Sigmoid colon (tissue), 7 donors: ENCODE data around the gene WNT1. TPM values are rescaled to one million over a fixed set of nuclear protein-coding genes. Genes with fewer than 3 reads are reported as not detected.

Experiments used
- DNase-seq: peaks from one replicate; pipeline ENCODE4 v3.0.0-alpha.2; 2019
- H3K27ac ChIP-seq, 4 donors: fragments of 200-600 bp; sonication (generic); one replicate each; pipeline ENCODE4 v1.5.1; 2016 to 2019; ENCODE audit warnings: mild to moderate bottlenecking in 1 of 4
- H3K27me3 ChIP-seq, 3 donors: fragments of 200-600 bp; sonication (generic); one replicate each; pipeline ENCODE4 v1.5.1; 2019; ENCODE audit warnings: mild to moderate bottlenecking in 1 of 3
- H3K36me3 ChIP-seq, 4 donors: fragments of 200-600 bp; sonication (generic); one replicate each; pipeline ENCODE4 v1.5.1; 2016 to 2019
- H3K4me1 ChIP-seq, 4 donors: fragments of 200-600 bp; sonication (generic); one replicate each; pipeline ENCODE4 v1.5.1; 2017 to 2019
- H3K4me3 ChIP-seq, 4 donors: fragments of 200-600 bp; sonication (generic); one replicate each; pipeline ENCODE4 v1.5.1; 2017 to 2019; ENCODE audit warnings: mild to moderate bottlenecking in 2 of 4, moderate library complexity in 1 of 4
- H3K9me3 ChIP-seq, 4 donors: fragments of 200-600 bp in 3 of 4; sonication (generic) in 3 of 4; one replicate each; pipeline versions ENCODE4 v1.5.1 to v1.6.1; 2013 to 2019
- CTCF ChIP-seq, 4 experiments: fragments of 450-650 bp in 3 of 4; fragments of 200-600 bp in 1 of 4; IDR thresholded peaks; one replicate each; pipeline ENCODE4 v1.5.1; 2016 to 2019; ENCODE audit warnings: antibody characterized with exemption in 4 of 4, mild to moderate bottlenecking in 3 of 4, moderate library complexity in 2 of 4
- EP300 ChIP-seq, 4 donors: sonication (generic); formaldehyde crosslinking; IDR thresholded peaks; one replicate each; pipeline ENCODE4 v1.6.1; 2017; ENCODE audit warnings: antibody characterized with exemption in 4 of 4
- POLR2A ChIP-seq, 2 donors: fragments of 450-650 bp; IDR thresholded peaks; one replicate each; pipeline ENCODE4 v1.6.1; 2016; ENCODE audit warnings: antibody characterized with exemption in 2 of 2, mild to moderate bottlenecking in 2 of 2, moderate library complexity in 2 of 2
- POLR2AphosphoS5 ChIP-seq, 4 donors: sonication (generic); formaldehyde crosslinking; IDR thresholded peaks; one replicate each; pipeline ENCODE4 v1.6.1; 2017; ENCODE audit warnings: antibody characterized with exemption in 4 of 4
- whole genome bisulfite sequencing, 2 donors: extraction: QIAGEN DNeasy Blood & Tissue Kit; methylation state at CpG; one replicate each; pipeline ENCODE4 v1.1.7; 2013; 5-methylcytosine and 5-hydroxymethylcytosine counted together
- intact Hi-C: fragments of 100-400 bp; cut with DNase I; formaldehyde crosslinking; loops from one replicate; pipeline ENCODE4 v1.15.1; 2023
- polyA plus RNA-seq, 3 donors: library from polyadenylated mRNA; stranded (reverse); fragments of 200-250 nt; gene quantifications; one replicate each; pipeline ENCODE4 v1.2.3, GENCODE V29; 2013
- total RNA-seq, 4 donors: library from RNA; depleted of rRNA; stranded (reverse); fragments of >200 nt; gene quantifications; one replicate each; pipeline ENCODE4 v1.1.0, GENCODE V29; 2016
- donor health status: healthy with polysubstance abuse.
- donor health status: Bipolar disorder and iron deficiency.
- donor health status: healthy.

Gene WNT1
- total and polyA plus RNA-seq, 7 donors: 0.10 TPM; not detected in 6

DNA sequence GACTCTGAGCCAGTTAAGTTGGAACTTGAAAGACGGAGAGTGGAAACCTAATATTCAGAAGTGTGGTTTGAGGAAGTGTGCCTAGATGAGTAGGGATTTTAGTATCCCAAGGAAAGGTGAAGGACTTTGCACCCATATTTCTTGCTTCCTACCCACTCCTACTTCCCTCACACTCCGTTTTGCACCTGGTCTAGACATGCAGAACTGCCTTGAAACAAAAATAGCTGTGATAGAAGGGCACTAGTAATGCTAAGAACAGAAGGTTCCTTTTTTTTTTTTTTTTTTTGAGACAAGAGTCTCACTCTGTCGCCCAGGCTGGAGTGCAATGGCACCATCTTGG lies 20.1 kb upstream of the WNT1 start:
- TF ChIP-seq POLR2AphosphoS5 (IDR thresholded peaks at IDR 0.05) (no peak), CTCF (IDR thresholded peaks at IDR 0.05) (no peak), EP300 (IDR thresholded peaks at IDR 0.05) (no peak), POLR2A (IDR thresholded peaks at IDR 0.05) (no peak)
- Histone ChIP-seq H3K27me3 (peaks cover 0 to 6% (median 0%) of the 10 kb centered on the region in 3 donors), H3K4me1 (peaks cover 0 to 25% (median 15%) of the 10 kb centered on the region in 4 donors), H3K9me3 (no peaks in the 10 kb centered on the region), H3K27ac (peak overlapping the region in 3 of 4 donors; percentile 87 to 93 (median 89)), H3K4me3 (peak overlapping the region in 2 of 4 donors; percentile 99 to 100), H3K36me3 (peaks cover 0 to under 1% (median 0%) of the 10 kb centered on the region in 4 donors)
- DNase-seq: no peak
- intact Hi-C loops: no loop called here
- 1 to 15% methylated on average over 3 of the region's 3 CpGs for WGBS, 2 donors

DNA sequence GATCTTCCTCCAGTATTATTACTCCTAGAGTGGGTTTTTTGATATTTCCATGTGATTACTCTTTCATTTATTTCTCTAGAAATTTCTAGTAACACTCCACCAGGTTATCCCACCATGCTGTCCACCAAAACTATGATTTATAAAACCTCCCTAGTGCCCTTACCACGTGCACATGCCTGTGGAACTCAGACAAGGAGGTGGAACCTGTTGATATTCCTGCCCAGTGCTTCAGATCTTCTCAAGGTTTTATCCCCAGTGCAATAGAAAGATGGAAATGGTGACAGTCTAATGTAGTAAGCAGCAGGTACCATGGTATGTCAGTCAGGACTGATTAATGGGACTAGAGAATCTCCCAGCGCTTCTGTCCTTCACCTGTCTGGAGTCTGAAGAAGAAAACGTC lies 17.3 kb upstream of the WNT1 start:
- intact Hi-C loops: no loop called here
- no peaks in the 10 kb centered on the region for H3K36me3 ChIP-seq
- DNase-seq: no peak
- no peak overlapping the region for H3K4me3 ChIP-seq
- peaks cover 0 to 6% (median 0%) of the 10 kb centered on the region in 3 donors for H3K27me3 ChIP-seq
- H3K9me3 ChIP-seq: no peaks in the 10 kb centered on the region
- 80 to 86% methylated on average over 3 of the region's 3 CpGs for WGBS, 2 donors
- peaks cover 0 to 11% (median 8%) of the 10 kb centered on the region in 4 donors for H3K4me1 ChIP-seq
- no peak for TF ChIP-seq CTCF (IDR thresholded peaks at IDR 0.05)
- no peak for TF ChIP-seq POLR2AphosphoS5 (IDR thresholded peaks at IDR 0.05)
- no peak for TF ChIP-seq EP300 (IDR thresholded peaks at IDR 0.05)
- TF ChIP-seq POLR2A (IDR thresholded peaks at IDR 0.05): no peak
- no peak overlapping the region for H3K27ac ChIP-seq

DNA sequence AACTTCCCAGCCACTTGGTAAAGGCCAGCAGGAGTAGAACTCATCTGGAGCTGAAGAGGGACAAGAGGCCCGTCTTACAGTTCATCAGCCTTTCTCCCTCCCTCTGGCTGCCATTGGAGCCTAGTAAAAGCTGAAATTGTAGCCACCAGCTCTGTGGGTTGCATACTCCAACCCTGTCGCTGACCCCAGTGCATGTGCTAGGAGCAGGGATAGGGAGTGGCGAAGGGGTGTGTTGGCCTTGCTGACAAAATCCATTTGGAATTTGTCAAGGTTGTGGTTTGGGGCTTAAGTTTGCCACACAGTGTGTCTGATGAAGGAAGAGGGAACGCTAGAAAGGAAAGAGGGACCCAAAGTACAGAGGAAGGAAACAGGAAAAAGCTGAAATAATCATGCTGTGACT lies 16.8 kb upstream of the WNT1 start:
- WGBS, 2 donors: 73 to 79% methylated on average over 4 of the region's 4 CpGs

GRCh38 chr12:48961801-48962200 lies 16.3 kb upstream of the WNT1 start:
- Histone ChIP-seq H3K9me3 (no peaks in the 10 kb centered on the region), H3K4me3 (no peak overlapping the region)
- intact Hi-C loops: no loop called here

More for the DNA sequence above, 16.8 kb upstream of the WNT1 start:
- peaks cover 0 to 6% (median 4%) of the 10 kb centered on the region in 4 donors for H3K4me1 ChIP-seq
- H3K27me3 ChIP-seq: peaks cover 0 to 6% (median 0%) of the 10 kb centered on the region in 3 donors
- H3K9me3 ChIP-seq: no peaks in the 10 kb centered on the region
- intact Hi-C loops: no loop called here
- H3K4me3 ChIP-seq: no peak overlapping the region
- H3K27ac ChIP-seq: no peak overlapping the region
- DNase-seq: no peak
- H3K36me3 ChIP-seq: no peaks in the 10 kb centered on the region
- TF ChIP-seq POLR2A (IDR thresholded peaks at IDR 0.05): no peak
- TF ChIP-seq CTCF (IDR thresholded peaks at IDR 0.05): no peak
- TF ChIP-seq POLR2AphosphoS5 (IDR thresholded peaks at IDR 0.05): no peak
- TF ChIP-seq EP300 (IDR thresholded peaks at IDR 0.05): no peak

More at GRCh38 chr12:48961801-48962200, 16.3 kb upstream of the WNT1 start:
- H3K4me1 ChIP-seq: peaks cover 0 to 6% (median 4%) of the 10 kb centered on the region in 4 donors
- H3K27ac ChIP-seq: no peak overlapping the region
- TF ChIP-seq POLR2A (IDR thresholded peaks at IDR 0.05) (no peak), EP300 (IDR thresholded peaks at IDR 0.05) (no peak), POLR2AphosphoS5 (IDR thresholded peaks at IDR 0.05) (no peak), CTCF (IDR thresholded peaks at IDR 0.05) (no peak)
- no peaks in the 10 kb centered on the region for H3K36me3 ChIP-seq
- peaks cover 0 to 6% (median 0%) of the 10 kb centered on the region in 3 donors for H3K27me3 ChIP-seq
- no peak for DNase-seq
